Measurements from ENCODE around the gene EIF4E1B.

EIF4E1B gene

GRCh38 chr5:176632745-176633144, 2.3 kb downstream of the EIF4E1B start:
- Histone ChIP-seq H3K4me1 (peaks cover 7% of the 10 kb centered on the region), H3K27ac (no peak overlapping the region), H3K36me3 (ENCODE audit: control insufficient read depth, insufficient read depth, low read length) (no peaks in the 10 kb centered on the region), H3K27me3 (ENCODE audit: control insufficient read depth, insufficient read depth, low read length) (peaks cover 5% of the 10 kb centered on the region), H3K9ac (no peak overlapping the region), H3K4me2 (ENCODE audit: low read length) (no peak overlapping the region), H3K79me2 (no peaks in the 10 kb centered on the region), H3K4me3 (ENCODE audit: low read depth, low read length) (no peak overlapping the region), H3K9me3 (ENCODE audit: control insufficient read depth, low read length) (no peaks in the 10 kb centered on the region), H2AFZ (no peak overlapping the region)
- TF ChIP-seq, protein P1, sequence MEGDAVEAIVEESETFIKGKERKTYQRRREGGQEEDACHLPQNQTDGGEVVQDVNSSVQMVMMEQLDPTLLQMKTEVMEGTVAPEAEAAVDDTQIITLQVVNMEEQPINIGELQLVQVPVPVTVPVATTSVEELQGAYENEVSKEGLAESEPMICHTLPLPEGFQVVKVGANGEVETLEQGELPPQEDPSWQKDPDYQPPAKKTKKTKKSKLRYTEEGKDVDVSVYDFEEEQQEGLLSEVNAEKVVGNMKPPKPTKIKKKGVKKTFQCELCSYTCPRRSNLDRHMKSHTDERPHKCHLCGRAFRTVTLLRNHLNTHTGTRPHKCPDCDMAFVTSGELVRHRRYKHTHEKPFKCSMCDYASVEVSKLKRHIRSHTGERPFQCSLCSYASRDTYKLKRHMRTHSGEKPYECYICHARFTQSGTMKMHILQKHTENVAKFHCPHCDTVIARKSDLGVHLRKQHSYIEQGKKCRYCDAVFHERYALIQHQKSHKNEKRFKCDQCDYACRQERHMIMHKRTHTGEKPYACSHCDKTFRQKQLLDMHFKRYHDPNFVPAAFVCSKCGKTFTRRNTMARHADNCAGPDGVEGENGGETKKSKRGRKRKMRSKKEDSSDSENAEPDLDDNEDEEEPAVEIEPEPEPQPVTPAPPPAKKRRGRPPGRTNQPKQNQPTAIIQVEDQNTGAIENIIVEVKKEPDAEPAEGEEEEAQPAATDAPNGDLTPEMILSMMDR (IDR thresholded peaks at IDR 0.05), result no peak

- H3K4me3 ChIP-seq (ENCODE audit: low read depth, low read length), result no peak overlapping the region
- H3K36me3 ChIP-seq (ENCODE audit: control insufficient read depth, insufficient read depth, low read length), result no peaks in the 10 kb centered on the region
- H3K79me2 ChIP-seq, result no peaks in the 10 kb centered on the region
- H3K27me3 ChIP-seq (ENCODE audit: control insufficient read depth, insufficient read depth, low read length), result peaks cover 5% of the 10 kb centered on the region
- no peak overlapping the region for H3K4me2 ChIP-seq (ENCODE audit: low read length)
- peaks cover 7% of the 10 kb centered on the region for H3K4me1 ChIP-seq
- H3K27ac ChIP-seq, result no peak overlapping the region
- H3K9ac ChIP-seq, result no peak overlapping the region
- no peaks in the 10 kb centered on the region for H3K9me3 ChIP-seq (ENCODE audit: control insufficient read depth, low read length)
- no peak overlapping the region for H2AFZ ChIP-seq
- TF ChIP-seq, protein P1 (IDR thresholded peaks at IDR 0.05), result no peak
Measured at GRCh38 chr5:176633598-176633997, 3.1 kb downstream of the EIF4E1B start.

GRCh38 chr5:176636426-176636825, 6.0 kb downstream of the EIF4E1B start:
- Histone ChIP-seq H3K79me2 (no peaks in the 10 kb centered on the region), H3K27me3 (ENCODE audit: control insufficient read depth, insufficient read depth, low read length) (no peaks in the 10 kb centered on the region), H3K4me1 (no peaks in the 10 kb centered on the region), H2AFZ (no peak overlapping the region), H3K9me3 (ENCODE audit: control insufficient read depth, low read length) (no peaks in the 10 kb centered on the region), H3K36me3 (ENCODE audit: control insufficient read depth, insufficient read depth, low read length) (no peaks in the 10 kb centered on the region), H3K4me2 (ENCODE audit: low read length) (no peak overlapping the region), H3K27ac (no peak overlapping the region), H3K4me3 (ENCODE audit: low read depth, low read length) (no peak overlapping the region), H3K9ac (no peak overlapping the region)
- TF ChIP-seq, protein P1 (IDR thresholded peaks at IDR 0.05), result no peak

DNA sequence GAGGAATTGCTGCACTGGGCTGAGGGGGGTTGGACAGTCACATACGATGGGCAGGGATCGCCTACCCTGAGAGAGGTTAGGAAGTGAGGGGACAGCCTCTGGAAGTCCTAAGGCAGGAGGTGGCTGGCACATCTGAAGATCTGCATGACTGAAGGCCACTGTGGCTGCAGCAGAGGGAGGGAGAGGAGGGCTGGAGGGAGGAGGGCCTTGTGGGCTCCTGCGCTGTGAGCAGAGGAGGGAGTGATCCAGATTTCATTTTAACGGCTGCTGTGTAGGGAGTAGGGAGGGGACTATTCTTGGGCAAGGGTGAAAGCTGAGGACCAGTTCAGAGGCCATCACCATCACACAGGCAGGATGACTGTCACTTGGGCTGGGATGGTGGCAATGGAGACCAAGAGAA, 7.1 kb downstream of the EIF4E1B start:
- Histone ChIP-seq H3K9ac (no peak overlapping the region), H3K4me2 (ENCODE audit: low read length) (no peak overlapping the region), H2AFZ (no peak overlapping the region), H3K36me3 (ENCODE audit: control insufficient read depth, insufficient read depth, low read length) (no peaks in the 10 kb centered on the region), H3K79me2 (no peaks in the 10 kb centered on the region), H3K27me3 (ENCODE audit: control insufficient read depth, insufficient read depth, low read length) (no peaks in the 10 kb centered on the region), H3K4me3 (ENCODE audit: low read depth, low read length) (no peak overlapping the region), H3K9me3 (ENCODE audit: control insufficient read depth, low read length) (no peaks in the 10 kb centered on the region), H3K27ac (no peak overlapping the region), H3K4me1 (no peaks in the 10 kb centered on the region)
- TF ChIP-seq, protein P1 (IDR thresholded peaks at IDR 0.05), result no peak

DNA sequence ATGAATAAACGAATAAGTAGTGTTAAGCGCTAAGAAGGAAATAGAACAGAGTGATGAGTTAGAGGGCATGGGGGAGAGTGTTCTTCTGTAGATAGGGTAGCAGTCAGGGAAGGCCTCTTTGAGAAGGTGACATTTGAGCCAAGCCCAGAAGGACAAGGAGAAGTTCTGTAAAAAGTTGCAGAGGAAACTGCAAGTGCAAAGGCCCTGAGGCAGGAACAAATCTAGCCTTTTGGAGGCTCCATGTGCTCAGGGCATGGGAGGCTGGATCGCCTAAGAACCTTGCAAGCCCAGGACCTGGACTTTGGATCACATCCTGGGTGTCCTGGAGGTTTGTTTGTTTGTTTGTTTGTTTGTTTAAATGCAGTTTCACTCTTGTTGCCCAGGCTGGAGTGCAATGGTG, 8.0 kb downstream of the EIF4E1B start:
- no peaks in the 10 kb centered on the region for H3K9me3 ChIP-seq (ENCODE audit: control insufficient read depth, low read length)
- no peaks in the 10 kb centered on the region for H3K27me3 ChIP-seq (ENCODE audit: control insufficient read depth, insufficient read depth, low read length)
- H3K36me3 ChIP-seq (ENCODE audit: control insufficient read depth, insufficient read depth, low read length), result no peaks in the 10 kb centered on the region
- no peak overlapping the region for H3K9ac ChIP-seq
- no peak overlapping the region for H3K4me3 ChIP-seq (ENCODE audit: low read depth, low read length)
- H3K4me2 ChIP-seq (ENCODE audit: low read length), result no peak overlapping the region
- no peak overlapping the region for H3K27ac ChIP-seq
- H2AFZ ChIP-seq, result no peak overlapping the region
- peaks cover 2% of the 10 kb centered on the region for H3K4me1 ChIP-seq
- no peaks in the 10 kb centered on the region for H3K79me2 ChIP-seq
- TF ChIP-seq, protein P1 (IDR thresholded peaks at IDR 0.05), result no peak

Data from parathyroid adenoma (tissue), 2 donors.